Natural killer cell (primary cell): ENCODE data around the gene CCDC85C. TPM values are rescaled to one million over a fixed set of nuclear protein-coding genes. Genes with fewer than 3 reads are reported as not detected.

Experiments used
- ATAC-seq, 3 donors: fragments of 150-1000 bp in 2 of 3; fragments of 200-7000 bp in 1 of 3; cut with Tn5 transposase; 1 replicate in 1 of 3; 2 replicates in 2 of 3; pipeline ENCODE4 v1.10.0; 2021; ENCODE audit warnings: mild to moderate bottlenecking in 2 of 3, moderate library complexity in 2 of 3
- DNase-seq, 2 donors: peaks; one replicate each; pipeline versions ENCODE4 v3.0.0 to v3.0.0-alpha.2; 2013 to 2021; ENCODE audit warnings: mixed read lengths in 1 of 2
- H3K27ac ChIP-seq: one replicate; pipeline ENCODE4 v1.5.1; 2013; ENCODE audit warnings: mild to moderate bottlenecking, low read length
- H3K27me3 ChIP-seq: one replicate; pipeline ENCODE4 v1.6.1; 2013; ENCODE audit warnings: low read length; ENCODE audit not compliant: control insufficient read depth, insufficient read depth
- H3K36me3 ChIP-seq: one replicate; pipeline ENCODE4 v1.6.1; 2013; ENCODE audit warnings: low read length; ENCODE audit not compliant: control insufficient read depth, insufficient read depth
- H3K4me1 ChIP-seq: one replicate; pipeline ENCODE4 v1.6.1; 2013; ENCODE audit warnings: low read length; ENCODE audit not compliant: control insufficient read depth, insufficient read depth
- H3K4me3 ChIP-seq: one replicate; pipeline ENCODE4 v1.5.1; 2013; ENCODE audit warnings: low read length
- H3K9me3 ChIP-seq: one replicate; pipeline ENCODE4 v1.6.1; 2013; ENCODE audit warnings: low read length; ENCODE audit not compliant: control insufficient read depth, insufficient read depth
- H3K27ac Mint-ChIP-seq, 2 donors: one replicate each; pipeline ENCODE4 v1.8.0; 2022; ENCODE audit warnings: mild to moderate bottlenecking in 2 of 2, mixed read lengths in 2 of 2, moderate library complexity in 1 of 2
- H3K27me3 Mint-ChIP-seq, 2 donors: one replicate each; pipeline ENCODE4 v1.8.0; 2022; ENCODE audit warnings: low read depth in 2 of 2, mixed read lengths in 2 of 2
- H3K36me3 Mint-ChIP-seq: one replicate; pipeline ENCODE4 v1.8.0; 2022; ENCODE audit warnings: mixed read lengths
- H3K4me1 Mint-ChIP-seq, 2 donors: one replicate each; pipeline ENCODE4 v1.8.0; 2022; ENCODE audit warnings: mixed read lengths in 2 of 2
- H3K4me3 Mint-ChIP-seq: one replicate; pipeline ENCODE4 v1.8.0; 2022; ENCODE audit warnings: mild to moderate bottlenecking, moderate library complexity, mixed read lengths
- H3K9me3 Mint-ChIP-seq, 2 donors: one replicate each; pipeline ENCODE4 v1.8.0; 2022; ENCODE audit warnings: mixed read lengths in 2 of 2
- CTCF ChIP-seq: fragments of 200-600 bp; IDR thresholded peaks from one replicate; pipeline ENCODE4 v1.8.0; 2022; ENCODE audit warnings: antibody characterized with exemption
- WGBS: methylation state at CpG from one replicate; pipeline ENCODE4 v1.1.7; 2013; ENCODE audit warnings: missing lambda C conversion rate; ENCODE audit not compliant: insufficient coverage; 5-methylcytosine and 5-hydroxymethylcytosine counted together
- intact Hi-C: fragments of 100-400 bp; cut with micrococcal nuclease; formaldehyde crosslinking; loops from one replicate; pipeline ENCODE4 v1.14.2; 2022
- total RNA-seq, 4 donors: library from RNA; stranded (reverse); fragments of 120-200 nt in 1 of 4; gene quantifications; one replicate each; pipeline versions ENCODE4 v1.2.3 to v1.2.4, GENCODE V29; 2013 to 2022

The CCDC85C gene
- total RNA-seq, 3 donors from 2014 or later (not counting 1 experiment from before 2014, with no cell fraction given), result 0.73 to 4.3 (median 2.8) TPM

GRCh38 chr14:99468836-99469592 lies 135.0 kb downstream of the CCDC85C start:
- H3K4me3 ChIP-seq, result no peak overlapping the region
- WGBS, result 87% methylated on average over 8 of the region's 8 CpGs
- H3K9me3 Mint-ChIP-seq, result no peaks in the 10 kb centered on the region
- ATAC-seq (no peak), DNase-seq (no peak)
- H3K27me3 Mint-ChIP-seq, result no peaks in the 10 kb centered on the region
- H3K27ac ChIP-seq, result no peak overlapping the region
- H3K4me1 ChIP-seq, result peaks cover 47% of the 10 kb centered on the region
- no peaks in the 10 kb centered on the region for H3K9me3 ChIP-seq
- H3K36me3 Mint-ChIP-seq, result no peaks in the 10 kb centered on the region
- intact Hi-C loops, result no loop called here
- TF ChIP-seq CTCF, result no peak
- H3K36me3 ChIP-seq, result peaks cover 12% of the 10 kb centered on the region
- H3K4me1 Mint-ChIP-seq, result peaks cover 75 to 82% of the 10 kb centered on the region in 2 donors
- H3K27me3 ChIP-seq, result no peaks in the 10 kb centered on the region
- peak overlapping the region; percentile 71 to 91 for H3K27ac Mint-ChIP-seq
- H3K4me3 Mint-ChIP-seq, result peak overlapping the region; percentile 73

- Histone ChIP-seq H3K36me3 (peaks cover 15% of the 10 kb centered on the region), H3K4me3 (no peak overlapping the region), H3K27ac (peak overlapping the region; percentile 19), H3K27me3 (no peaks in the 10 kb centered on the region), H3K9me3 (no peaks in the 10 kb centered on the region), H3K4me1 (peaks cover 47% of the 10 kb centered on the region)
- peak in 2 of 3 donors; percentile 44 to 56 for ATAC-seq
- peaks cover 77 to 83% of the 10 kb centered on the region in 2 donors for H3K4me1 Mint-ChIP-seq
- intact Hi-C loops, result no loop called here
- no peak for DNase-seq
- H3K9me3 Mint-ChIP-seq, result no peaks in the 10 kb centered on the region
- no peaks in the 10 kb centered on the region for H3K27me3 Mint-ChIP-seq
- TF ChIP-seq CTCF, result no peak
- peak overlapping the region; percentile 71 to 91 for H3K27ac Mint-ChIP-seq
- no peaks in the 10 kb centered on the region for H3K36me3 Mint-ChIP-seq
- 25% methylated on average over 3 of the region's 4 CpGs for WGBS
- peak overlapping the region; percentile 73 for H3K4me3 Mint-ChIP-seq
Measured at GRCh38 chr14:99468081-99468480, 135.9 kb downstream of the CCDC85C start.

GRCh38 chr14:99467336-99468078 lies 136.5 kb downstream of the CCDC85C start:
- H3K36me3 ChIP-seq, result peaks cover 21% of the 10 kb centered on the region
- Mint-ChIP-seq H3K27ac (peak overlapping the region; percentile 71 to 91), H3K9me3 (no peaks in the 10 kb centered on the region), H3K27me3 (no peaks in the 10 kb centered on the region), H3K36me3 (peaks cover under 1% of the 10 kb centered on the region), H3K4me1 (peaks cover 79 to 84% of the 10 kb centered on the region in 2 donors), H3K4me3 (peak overlapping the region; percentile 73)
- no peak for TF ChIP-seq CTCF
- H3K4me1 ChIP-seq, result peaks cover 47% of the 10 kb centered on the region
- H3K4me3 ChIP-seq, result no peak overlapping the region
- H3K9me3 ChIP-seq, result no peaks in the 10 kb centered on the region
- intact Hi-C loops, result no loop called here
- no peaks in the 10 kb centered on the region for H3K27me3 ChIP-seq
- DNase-seq (no peak), ATAC-seq (peak in 2 of 3 donors; percentile 17 to 38)
- H3K27ac ChIP-seq, result peak overlapping the region; percentile 19
- 63% methylated on average over 9 of the region's 9 CpGs for WGBS
